ENCODE measurements around the gene WHRN. TPM values are rescaled to one million over a fixed set of nuclear protein-coding genes. Genes with fewer than 3 reads are reported as not detected.
A peak's percentile ranks its signal among the peaks of the same experiment; 100 is the strongest.

WHRN gene
- 10 to 100 TPM in 1 of 4 donors, 1 to 10 TPM in 3; 6.9 to 15.9 (median 8.3) TPM for polyA plus RNA-seq (ENCODE audit: insufficient read length in 4 of 4)

- DNase-seq (ENCODE audit: low read depth in 4 of 4, low spot score in 3 of 4) = peak; percentile 73 to 89 (median 80)
These were observed at the start of gene WHRN for GRCh38 chr9:114505187-114506081. TSS of gene WHRN (minus strand) at chr9:114505473. CDS start at chr9:114504801, 672 bp downstream.

GRCh38 chr9:114553202-114553601 is 47.9 kb upstream of the WHRN start:
- DNase-seq (ENCODE audit: low read depth in 4 of 4, low spot score in 3 of 4) = no peak

GRCh38 chr9:114552706-114553105 is 47.4 kb upstream of the WHRN start:
- no peak for DNase-seq (ENCODE audit: low read depth in 4 of 4, low spot score in 3 of 4)

- DNase-seq (ENCODE audit: low read depth in 4 of 4, low spot score in 3 of 4) = no peak
These were observed 46.7 kb upstream of the WHRN start for GRCh38 chr9:114551750-114552685.

GRCh38 chr9:114549697-114550330 is 44.5 kb upstream of the WHRN start:
- no peak for DNase-seq (ENCODE audit: low read depth in 4 of 4, low spot score in 3 of 4)

- DNase-seq (ENCODE audit: low read depth in 4 of 4, low spot score in 3 of 4) = no peak
These were observed 41.6 kb upstream of the WHRN start for GRCh38 chr9:114546851-114547250.

GRCh38 chr9:114545055-114545454 is 39.8 kb upstream of the WHRN start:
- DNase-seq (ENCODE audit: low read depth in 4 of 4, low spot score in 3 of 4) = no peak

GRCh38 chr9:114539701-114540380 is 34.6 kb upstream of the WHRN start:
- no peak for DNase-seq (ENCODE audit: low read depth in 4 of 4, low spot score in 3 of 4)

- DNase-seq (ENCODE audit: low read depth in 4 of 4, low spot score in 3 of 4) = no peak
These were observed 33.0 kb upstream of the WHRN start for GRCh38 chr9:114538241-114538640.

- DNase-seq (ENCODE audit: low read depth in 4 of 4, low spot score in 3 of 4) = no peak
These were observed 27.4 kb upstream of the WHRN start for GRCh38 chr9:114532561-114533237.

- DNase-seq (ENCODE audit: low read depth in 4 of 4, low spot score in 3 of 4) = no peak
These were observed 24.0 kb upstream of the WHRN start for GRCh38 chr9:114529285-114529684.

- no peak for DNase-seq (ENCODE audit: low read depth in 4 of 4, low spot score in 3 of 4)
These were observed 21.5 kb upstream of the WHRN start for GRCh38 chr9:114526807-114527206.

GRCh38 chr9:114525513-114525912 is 20.2 kb upstream of the WHRN start:
- DNase-seq (ENCODE audit: low read depth in 4 of 4, low spot score in 3 of 4) = no peak

- DNase-seq (ENCODE audit: low read depth in 4 of 4, low spot score in 3 of 4) = no peak
These were observed 19.0 kb upstream of the WHRN start for GRCh38 chr9:114524247-114524681.

- no peak for DNase-seq (ENCODE audit: low read depth in 4 of 4, low spot score in 3 of 4)
These were observed 17.6 kb upstream of the WHRN start for GRCh38 chr9:114522847-114523246.

- DNase-seq (ENCODE audit: low read depth in 4 of 4, low spot score in 3 of 4) = no peak
These were observed 17.0 kb upstream of the WHRN start for GRCh38 chr9:114522286-114522685.

GRCh38 chr9:114521846-114522245 is 16.6 kb upstream of the WHRN start:
- no peak for DNase-seq (ENCODE audit: low read depth in 4 of 4, low spot score in 3 of 4)

- no peak for DNase-seq (ENCODE audit: low read depth in 4 of 4, low spot score in 3 of 4)
These were observed 13.3 kb upstream of the WHRN start for GRCh38 chr9:114518599-114519022.

GRCh38 chr9:114518120-114518519 is 12.8 kb upstream of the WHRN start:
- no peak for DNase-seq (ENCODE audit: low read depth in 4 of 4, low spot score in 3 of 4)

GRCh38 chr9:114516913-114517312 is 11.6 kb upstream of the WHRN start:
- no peak for DNase-seq (ENCODE audit: low read depth in 4 of 4, low spot score in 3 of 4)
